Stimulated activated CD4-positive, alpha-beta T cell treated with anti-CD3 and anti-CD28 coated beads, Interleukin-1b, Interleukin-23, amount 100 ng/mL, for 48 hours (primary cell): ENCODE data around the gene CFB.
"Not testable (repeated sequence)": the region's sequence is repeated elsewhere in the genome, so short reads cannot be mapped to it uniquely, and the experiment has no call there.

Experiments used
- DNase-seq: peaks from one replicate; pipeline ENCODE4 v3.0.0-alpha.2; 2020

Gene CFB

DNA sequence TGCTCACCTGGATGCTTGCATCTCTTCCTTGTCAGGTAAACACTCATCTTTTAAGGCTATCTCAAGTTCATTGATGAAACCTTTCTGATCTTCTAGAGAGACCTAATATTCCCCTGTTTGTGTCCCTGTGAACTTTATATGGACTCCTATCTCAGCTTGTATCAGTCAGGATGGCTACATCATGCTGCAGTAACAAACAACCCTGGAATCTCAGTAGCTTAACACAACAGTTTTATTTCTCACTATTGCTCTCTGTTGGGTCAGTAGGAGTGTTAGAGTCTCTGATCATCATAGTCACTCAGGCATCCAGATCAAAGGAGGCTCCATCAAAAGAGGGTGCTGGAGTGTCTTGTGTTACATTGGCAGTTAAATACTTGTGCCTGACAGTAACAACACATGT, 30.5 kb upstream of the CFB start:
- DNase-seq = no peak

- no peak for DNase-seq
These were observed 30.1 kb upstream of the CFB start for GRCh38 chr6:31915756-31916155.

GRCh38 chr6:31918069-31918720, 27.7 kb upstream of the CFB start:
- DNase-seq = no peak

GRCh38 chr6:31919624-31920303, 26.1 kb upstream of the CFB start:
- no peak for DNase-seq

GRCh38 chr6:31920811-31921210, 25.1 kb upstream of the CFB start:
- DNase-seq = no peak

DNA sequence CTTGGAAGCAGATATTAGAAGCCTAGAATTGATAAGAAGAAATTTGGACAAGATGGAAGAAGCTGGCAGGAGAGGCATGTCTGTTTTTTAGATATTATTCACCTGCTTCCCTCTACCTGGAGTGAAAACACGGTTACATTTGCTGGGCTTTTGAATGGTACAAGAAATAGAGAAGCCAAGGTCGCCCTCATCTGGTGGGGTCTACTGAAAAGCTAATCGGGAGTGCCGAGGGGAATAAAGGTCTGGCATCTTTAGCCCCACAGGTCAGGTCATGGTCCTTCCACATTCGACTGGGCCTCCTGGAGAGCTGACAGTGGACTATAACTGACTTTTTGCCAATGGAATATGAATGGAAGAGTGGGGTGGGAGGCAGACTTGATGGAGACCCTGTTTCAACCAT, 23.0 kb upstream of the CFB start:
- no peak for DNase-seq

- DNase-seq = no peak
These were observed 18.5 kb upstream of the CFB start, which contains the start of gene C2 for GRCh38 chr6:31927242-31927862. TSS of gene C2 (plus strand) at chr6:31927717. CDS start at chr6:31927753, 36 bp downstream.

- DNase-seq = no peak
These were observed 17.8 kb upstream of the CFB start for GRCh38 chr6:31927863-31928671.

GRCh38 chr6:31928672-31928939, 17.3 kb upstream of the CFB start:
- DNase-seq = no peak

- no peak for DNase-seq
These were observed 14.9 kb upstream of the CFB start for GRCh38 chr6:31930962-31931361.

DNA sequence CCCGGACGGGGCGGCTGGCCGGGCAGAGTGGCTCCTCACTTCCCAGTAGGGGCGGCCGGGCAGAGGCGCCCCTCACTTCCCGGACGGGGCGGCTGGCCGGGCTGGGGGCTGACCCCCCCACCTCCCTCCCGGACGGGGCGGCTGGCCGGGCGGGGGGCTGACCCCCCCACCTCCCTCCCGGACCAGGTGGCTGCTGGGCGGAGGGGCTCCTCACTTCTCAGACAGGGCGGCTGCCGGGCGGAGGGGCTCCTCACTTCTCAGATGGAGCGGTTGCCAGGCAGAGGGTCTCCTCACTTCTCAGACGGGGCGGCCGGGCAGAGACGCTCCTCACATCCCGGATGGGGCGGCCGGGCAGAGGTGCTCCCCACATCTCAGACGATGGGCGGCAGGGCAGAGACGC, 13.8 kb upstream of the CFB start:
- not testable (repeated sequence) for DNase-seq

DNA sequence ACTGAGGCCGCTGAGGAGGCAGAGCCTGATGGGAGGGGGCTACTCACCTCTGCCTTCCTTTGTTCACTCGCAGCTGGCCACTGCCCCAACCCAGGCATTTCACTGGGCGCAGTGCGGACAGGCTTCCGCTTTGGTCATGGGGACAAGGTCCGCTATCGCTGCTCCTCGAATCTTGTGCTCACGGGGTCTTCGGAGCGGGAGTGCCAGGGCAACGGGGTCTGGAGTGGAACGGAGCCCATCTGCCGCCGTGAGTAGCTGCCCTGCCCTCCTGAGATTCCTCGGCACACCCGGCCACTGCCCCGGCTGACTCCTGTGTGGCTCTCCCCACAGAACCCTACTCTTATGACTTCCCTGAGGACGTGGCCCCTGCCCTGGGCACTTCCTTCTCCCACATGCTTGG, 12.4 kb upstream of the CFB start:
- no peak for DNase-seq

DNA sequence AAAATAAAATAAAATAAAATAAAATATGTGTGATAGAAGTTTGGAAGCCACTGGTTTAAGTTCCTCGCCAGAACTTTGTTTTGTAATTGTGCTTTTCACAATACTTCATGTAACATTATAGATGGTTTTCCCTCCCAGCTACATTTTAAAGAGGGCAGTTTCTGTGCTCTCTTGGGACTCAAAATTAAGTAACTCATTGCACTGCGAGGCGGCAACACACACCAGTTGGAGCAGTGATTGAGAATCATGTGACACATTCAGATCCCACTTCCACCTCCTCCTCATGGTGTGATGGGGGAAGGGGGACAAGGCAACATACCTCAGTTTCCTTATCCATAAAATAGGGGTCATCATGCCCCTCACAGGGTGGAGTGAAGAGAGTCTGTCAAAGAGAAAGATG, 10.9 kb upstream of the CFB start:
- no peak for DNase-seq

GRCh38 chr6:31935823-31936222, 10.1 kb upstream of the CFB start:
- no peak for DNase-seq

DNA sequence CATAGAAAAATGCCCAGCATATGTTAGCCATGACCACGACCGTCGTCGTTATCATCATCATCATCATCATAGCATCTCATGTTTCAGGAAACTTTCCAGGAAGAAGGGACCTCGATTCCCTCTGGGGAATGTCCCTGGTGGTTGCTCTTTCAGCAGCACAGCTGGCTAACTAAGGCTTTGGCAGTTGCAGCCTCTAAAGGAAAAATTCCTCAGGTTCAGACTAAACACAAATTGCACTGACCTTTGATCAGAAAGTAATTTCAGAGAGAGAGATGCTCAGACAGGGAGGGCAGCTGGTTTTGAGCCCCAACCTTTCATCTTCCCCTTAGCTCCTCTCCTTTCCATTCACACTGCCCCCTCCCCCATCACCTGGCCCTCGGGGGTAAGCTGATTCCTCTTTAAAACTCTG, 5.6 kb upstream of the CFB start:
- no peak for DNase-seq

GRCh38 chr6:31943742-31944141, 2.2 kb upstream of the CFB start:
- no peak for DNase-seq

- DNase-seq = no peak
These were observed 765 bp upstream of the CFB start for GRCh38 chr6:31945154-31945506.

DNA sequence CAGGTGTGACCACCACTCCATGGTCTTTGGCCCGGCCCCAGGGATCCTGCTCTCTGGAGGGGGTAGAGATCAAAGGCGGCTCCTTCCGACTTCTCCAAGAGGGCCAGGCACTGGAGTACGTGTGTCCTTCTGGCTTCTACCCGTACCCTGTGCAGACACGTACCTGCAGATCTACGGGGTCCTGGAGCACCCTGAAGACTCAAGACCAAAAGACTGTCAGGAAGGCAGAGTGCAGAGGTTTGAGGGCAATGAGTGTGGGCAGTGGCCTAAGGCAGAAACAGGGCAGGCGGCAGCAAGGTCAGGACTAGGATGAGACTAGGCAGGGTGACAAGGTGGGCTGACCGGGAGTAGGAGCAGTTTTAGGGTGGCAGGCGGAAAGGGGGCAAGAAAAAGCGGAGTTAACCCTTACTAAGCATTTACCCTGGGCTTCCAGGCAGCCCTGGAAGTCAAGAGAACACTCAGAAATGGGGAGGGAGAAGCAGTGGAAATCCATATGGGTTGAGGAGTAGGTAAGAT, 533 bp downstream of the CFB start:
- no peak for DNase-seq

GRCh38 chr6:31947070-31947675, 1.3 kb downstream of the CFB start:
- DNase-seq = no peak

GRCh38 chr6:31947864-31948263, 2.0 kb downstream of the CFB start:
- DNase-seq = no peak

DNA sequence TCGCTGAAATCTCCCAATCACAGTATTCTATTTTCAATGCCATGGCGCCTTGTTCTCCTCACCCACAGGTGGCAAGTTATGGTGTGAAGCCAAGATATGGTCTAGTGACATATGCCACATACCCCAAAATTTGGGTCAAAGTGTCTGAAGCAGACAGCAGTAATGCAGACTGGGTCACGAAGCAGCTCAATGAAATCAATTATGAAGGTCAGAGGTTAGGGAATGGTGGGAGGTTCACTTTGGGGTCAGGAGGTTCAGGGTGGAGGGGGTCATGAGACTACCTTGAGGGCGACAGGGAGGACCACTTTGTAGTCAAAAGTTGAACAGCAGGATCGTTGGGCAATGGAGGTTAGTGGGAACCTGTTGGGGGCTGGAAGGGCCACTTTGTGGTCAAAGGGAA, 2.4 kb downstream of the CFB start:
- DNase-seq = no peak

- DNase-seq = no peak
These were observed 3.0 kb downstream of the CFB start for GRCh38 chr6:31948753-31949413.
